ENCODE data around the gene SHROOM3.

DNA sequence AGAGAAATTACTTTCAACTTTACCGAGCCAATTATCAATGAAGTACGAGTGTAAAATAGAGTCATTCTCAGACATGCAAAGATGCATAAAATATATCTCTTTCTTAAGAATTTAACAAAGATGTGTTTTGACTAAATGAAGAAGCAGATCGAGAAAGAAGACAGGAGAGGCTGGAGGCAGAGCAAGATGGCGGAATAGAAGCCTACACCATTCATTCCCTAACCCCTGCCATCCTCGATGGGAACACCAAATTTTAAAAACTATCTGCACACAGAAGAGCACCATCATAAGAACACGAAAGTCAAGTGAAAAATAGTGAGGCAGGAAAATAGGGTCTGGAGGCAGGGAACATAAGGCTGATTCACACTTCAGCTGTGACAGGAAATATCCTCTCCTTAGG is 49.1 kb upstream of the SHROOM3 start:
- TF ChIP-seq, protein P1, sequence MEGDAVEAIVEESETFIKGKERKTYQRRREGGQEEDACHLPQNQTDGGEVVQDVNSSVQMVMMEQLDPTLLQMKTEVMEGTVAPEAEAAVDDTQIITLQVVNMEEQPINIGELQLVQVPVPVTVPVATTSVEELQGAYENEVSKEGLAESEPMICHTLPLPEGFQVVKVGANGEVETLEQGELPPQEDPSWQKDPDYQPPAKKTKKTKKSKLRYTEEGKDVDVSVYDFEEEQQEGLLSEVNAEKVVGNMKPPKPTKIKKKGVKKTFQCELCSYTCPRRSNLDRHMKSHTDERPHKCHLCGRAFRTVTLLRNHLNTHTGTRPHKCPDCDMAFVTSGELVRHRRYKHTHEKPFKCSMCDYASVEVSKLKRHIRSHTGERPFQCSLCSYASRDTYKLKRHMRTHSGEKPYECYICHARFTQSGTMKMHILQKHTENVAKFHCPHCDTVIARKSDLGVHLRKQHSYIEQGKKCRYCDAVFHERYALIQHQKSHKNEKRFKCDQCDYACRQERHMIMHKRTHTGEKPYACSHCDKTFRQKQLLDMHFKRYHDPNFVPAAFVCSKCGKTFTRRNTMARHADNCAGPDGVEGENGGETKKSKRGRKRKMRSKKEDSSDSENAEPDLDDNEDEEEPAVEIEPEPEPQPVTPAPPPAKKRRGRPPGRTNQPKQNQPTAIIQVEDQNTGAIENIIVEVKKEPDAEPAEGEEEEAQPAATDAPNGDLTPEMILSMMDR (IDR thresholded peaks at IDR 0.05) = no peak
- no peak for TF ChIP-seq EZH2 (IDR thresholded peaks at IDR 0.05; ENCODE audit: borderline replicate concordance, insufficient read depth, low read depth, low read length, poor library complexity, severe bottlenecking)
